ENCODE results near the gene SNRPD3.

DNA sequence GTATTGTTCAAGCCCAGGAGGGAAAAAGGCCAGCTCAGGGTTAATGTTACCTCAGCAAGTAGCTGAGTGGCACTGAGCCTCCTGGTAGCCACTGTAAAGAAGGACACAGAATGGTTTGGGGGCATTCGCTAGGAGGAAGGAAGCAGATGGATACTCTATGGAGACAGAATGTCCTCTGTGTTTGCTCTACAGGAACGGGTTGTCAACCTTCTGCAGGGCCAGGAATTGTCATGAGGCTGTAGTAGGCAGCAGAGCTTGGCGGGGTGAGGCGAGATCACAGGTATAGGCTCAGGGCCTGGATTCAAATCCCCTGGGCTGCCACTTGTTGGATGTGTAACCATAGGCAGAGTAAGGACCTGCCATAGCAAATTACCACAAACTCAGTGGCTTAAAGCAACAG lies 40.1 kb downstream of the SNRPD3 start:
- no peak for TF ChIP-seq POLR2AphosphoS5 (IDR thresholded peaks at IDR 0.05; ENCODE audit: insufficient read depth in 1 of 2, low read depth in 1 of 2)
- TF ChIP-seq, protein P1, sequence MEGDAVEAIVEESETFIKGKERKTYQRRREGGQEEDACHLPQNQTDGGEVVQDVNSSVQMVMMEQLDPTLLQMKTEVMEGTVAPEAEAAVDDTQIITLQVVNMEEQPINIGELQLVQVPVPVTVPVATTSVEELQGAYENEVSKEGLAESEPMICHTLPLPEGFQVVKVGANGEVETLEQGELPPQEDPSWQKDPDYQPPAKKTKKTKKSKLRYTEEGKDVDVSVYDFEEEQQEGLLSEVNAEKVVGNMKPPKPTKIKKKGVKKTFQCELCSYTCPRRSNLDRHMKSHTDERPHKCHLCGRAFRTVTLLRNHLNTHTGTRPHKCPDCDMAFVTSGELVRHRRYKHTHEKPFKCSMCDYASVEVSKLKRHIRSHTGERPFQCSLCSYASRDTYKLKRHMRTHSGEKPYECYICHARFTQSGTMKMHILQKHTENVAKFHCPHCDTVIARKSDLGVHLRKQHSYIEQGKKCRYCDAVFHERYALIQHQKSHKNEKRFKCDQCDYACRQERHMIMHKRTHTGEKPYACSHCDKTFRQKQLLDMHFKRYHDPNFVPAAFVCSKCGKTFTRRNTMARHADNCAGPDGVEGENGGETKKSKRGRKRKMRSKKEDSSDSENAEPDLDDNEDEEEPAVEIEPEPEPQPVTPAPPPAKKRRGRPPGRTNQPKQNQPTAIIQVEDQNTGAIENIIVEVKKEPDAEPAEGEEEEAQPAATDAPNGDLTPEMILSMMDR (IDR thresholded peaks at IDR 0.05) = no peak
